SK-N-MC (cell line): ENCODE data around the gene WDR82.

Experiments used
- EZH2 ChIP-seq: fragments of 200-600 bp; sonication (generic); IDR thresholded peaks from one replicate; pipeline ENCODE4 v1.6.1; 2017; ENCODE audit warnings: antibody characterized with exemption
- FOXP2 ChIP-seq: optimal IDR thresholded peaks from 2 replicates; pipeline ENCODE3; 2011; ENCODE audit warnings: mild to moderate bottlenecking, moderate library complexity; ENCODE audit not compliant: insufficient read depth; ENCODE audit errors: extremely low read length, control extremely low read depth
- POLR2AphosphoS5 ChIP-seq: IDR thresholded peaks from 2 replicates; pipeline ENCODE4 v1.6.1; 2012; ENCODE audit warnings: mild to moderate bottlenecking, low read depth, low read length, borderline replicate concordance

DNA sequence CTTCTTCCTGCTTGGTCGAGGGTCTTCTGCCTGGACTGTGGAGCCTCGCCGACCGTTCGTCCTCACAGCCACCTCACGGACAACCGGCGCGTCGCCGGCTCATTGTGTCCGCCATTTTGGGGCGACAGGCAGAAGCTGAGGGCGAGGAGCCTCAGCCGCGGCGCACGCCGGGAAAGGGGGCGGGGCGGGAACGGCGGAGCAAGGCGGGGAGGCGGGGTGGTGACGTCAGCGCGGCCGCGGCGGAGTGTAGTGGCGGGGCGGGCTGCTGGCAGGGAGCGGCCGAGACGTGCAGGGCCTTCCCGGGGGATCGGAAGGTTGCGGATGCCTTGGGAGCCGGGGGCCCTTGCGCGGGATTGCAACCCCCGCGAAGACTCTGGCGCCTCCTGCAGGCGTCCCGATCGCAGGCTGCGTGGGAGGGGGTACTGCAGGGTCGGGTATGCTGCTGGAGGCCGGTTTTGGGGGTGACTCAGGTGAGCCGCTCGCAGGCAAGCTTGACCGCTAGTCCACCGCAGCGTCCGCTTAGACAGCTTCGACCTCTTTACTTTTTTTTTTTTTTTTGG is at the start of gene WDR82:
- no peak for TF ChIP-seq EZH2
- TF ChIP-seq POLR2AphosphoS5: peak; percentile 95
- TF ChIP-seq FOXP2: no peak
